HG02610 (cell line): ENCODE data around the gene RAB18.
"Not testable (repeated sequence)": the region's sequence is repeated elsewhere in the genome, so short reads cannot be mapped to it uniquely, and the experiment has no call there.

Experiments
- ATAC-seq: cut with Tn5 transposase; IDR thresholded peaks from one replicate; pipeline ENCODE4 v1.9.1; 2021; ENCODE audit warnings: mild to moderate bottlenecking, moderate library complexity; ENCODE audit not compliant: unreplicated experiment

The RAB18 gene

GRCh38 chr10:27503498-27504006, 552 bp upstream of the RAB18 start:
- no peak for ATAC-seq

GRCh38 chr10:27504808-27505460, 830 bp downstream of the RAB18 start:
- ATAC-seq: no peak

DNA sequence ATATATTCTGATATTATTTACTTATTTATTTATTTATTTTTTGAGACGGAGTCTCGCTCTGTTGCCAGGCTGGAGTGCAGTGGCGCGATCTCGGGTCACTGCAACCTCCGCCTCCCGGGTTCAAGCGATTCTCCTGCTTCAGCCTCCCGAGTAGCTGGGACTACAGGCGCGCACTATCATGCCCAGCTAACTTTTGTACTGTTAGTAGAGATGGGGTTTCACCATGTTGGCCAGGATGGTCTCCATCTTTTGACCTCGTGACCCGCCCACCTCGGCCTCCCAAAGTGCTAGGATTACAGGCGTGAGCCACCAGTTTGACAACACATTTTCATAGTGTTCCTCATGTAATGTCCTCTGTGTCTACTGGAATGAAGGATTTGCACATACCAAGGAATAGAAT, 1.4 kb downstream of the RAB18 start:
- not testable (repeated sequence) for ATAC-seq

DNA sequence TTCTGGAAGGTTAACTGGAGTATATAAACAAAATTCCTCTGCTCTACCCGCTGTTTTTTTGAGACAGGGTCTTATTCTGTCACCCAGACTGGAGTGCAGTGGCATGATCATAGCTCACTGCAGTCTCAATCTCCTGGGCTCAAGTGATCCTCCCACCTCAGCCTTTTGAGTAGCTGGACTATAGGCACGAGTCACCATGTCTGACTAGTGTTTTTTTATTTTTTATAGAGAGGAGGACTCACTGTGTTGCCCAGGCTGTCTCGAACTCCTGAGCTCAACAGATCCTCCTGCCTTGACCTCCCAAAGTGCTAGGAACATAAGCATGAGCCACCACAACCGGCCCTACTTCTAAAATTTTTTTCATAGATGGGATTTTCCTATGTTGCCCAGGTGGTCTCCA, 2.2 kb downstream of the RAB18 start:
- no peak for ATAC-seq

GRCh38 chr10:27512548-27512947, 8.4 kb downstream of the RAB18 start:
- no peak for ATAC-seq

DNA sequence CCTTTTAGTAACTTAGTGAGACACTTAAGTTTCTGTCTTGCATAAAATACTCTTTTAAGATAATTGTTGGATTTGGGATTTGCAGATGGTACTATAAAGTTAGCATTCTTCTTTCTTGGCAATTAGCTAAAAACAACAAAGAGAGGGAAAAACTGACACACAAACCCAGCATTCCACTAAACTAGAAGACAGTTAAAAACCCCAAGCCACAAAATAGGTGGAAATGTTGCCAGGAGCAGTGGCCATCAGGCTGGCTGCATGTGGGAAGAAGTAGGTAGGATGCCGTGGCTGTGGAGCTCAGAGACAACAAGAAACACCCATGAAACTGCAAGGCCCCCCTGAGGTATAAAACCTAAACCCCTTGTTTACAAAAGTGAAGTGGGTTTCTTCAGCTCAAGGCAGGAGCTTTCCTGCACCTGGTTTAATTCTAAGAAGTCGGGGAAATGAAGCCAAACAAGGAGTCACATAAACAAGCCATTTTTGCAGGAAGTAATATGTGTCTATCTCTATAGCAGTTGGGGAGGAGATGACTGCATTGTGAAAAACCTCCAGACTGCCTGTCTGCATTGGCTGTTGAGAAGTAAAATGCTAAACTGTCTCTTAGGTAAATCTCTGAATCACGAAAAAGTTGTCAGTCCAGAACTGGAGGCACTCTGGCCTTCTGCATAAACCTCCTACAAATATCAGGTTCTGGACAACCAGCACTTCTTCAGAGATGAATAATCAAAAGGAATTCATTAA, 9.5 kb downstream of the RAB18 start:
- ATAC-seq: no peak

- no peak for ATAC-seq
Measured at GRCh38 chr10:27514243-27514642, 10.1 kb downstream of the RAB18 start.

DNA sequence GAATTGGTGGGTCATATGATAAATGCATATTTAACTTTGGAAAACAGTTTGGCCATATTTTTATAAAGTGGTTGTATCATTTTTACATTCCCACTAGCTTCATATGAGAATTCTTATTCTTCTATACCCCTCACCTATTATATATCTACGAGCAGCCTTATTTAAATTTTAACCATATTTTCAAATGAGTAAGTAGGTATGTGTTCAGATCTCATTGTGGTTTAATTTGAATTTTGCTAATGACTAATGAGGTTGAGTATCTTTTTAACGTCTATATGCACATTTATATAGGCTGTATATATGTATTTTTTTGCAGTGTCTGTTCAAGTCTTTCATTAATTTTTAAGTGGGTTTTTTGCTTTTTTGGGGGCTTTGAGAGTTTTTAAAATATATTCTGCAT, 14.2 kb downstream of the RAB18 start:
- ATAC-seq: no peak

DNA sequence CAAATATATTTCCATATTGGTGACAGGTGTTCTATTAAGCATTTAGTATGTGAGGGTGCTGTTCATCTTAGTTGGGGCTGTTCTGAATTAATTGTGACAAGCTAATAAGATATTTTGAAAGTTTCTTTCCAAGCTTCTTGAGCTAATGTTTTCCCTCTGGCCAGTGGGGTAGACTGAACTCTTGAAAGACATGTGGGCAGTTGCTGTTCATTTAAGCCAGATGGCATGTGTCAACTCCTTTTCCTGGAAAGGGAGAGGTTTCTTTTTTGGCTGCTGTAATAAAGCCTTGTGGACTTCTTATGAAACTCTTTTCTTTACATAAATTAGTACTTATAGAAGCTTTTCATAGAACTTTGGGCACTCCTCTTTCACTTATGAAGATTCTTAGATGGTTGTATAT, 21.7 kb downstream of the RAB18 start:
- ATAC-seq: no peak

- no peak for ATAC-seq
Measured at GRCh38 chr10:27526242-27526641, 22.1 kb downstream of the RAB18 start.

- no peak for ATAC-seq
Measured at GRCh38 chr10:27527666-27528295, 23.7 kb downstream of the RAB18 start.

DNA sequence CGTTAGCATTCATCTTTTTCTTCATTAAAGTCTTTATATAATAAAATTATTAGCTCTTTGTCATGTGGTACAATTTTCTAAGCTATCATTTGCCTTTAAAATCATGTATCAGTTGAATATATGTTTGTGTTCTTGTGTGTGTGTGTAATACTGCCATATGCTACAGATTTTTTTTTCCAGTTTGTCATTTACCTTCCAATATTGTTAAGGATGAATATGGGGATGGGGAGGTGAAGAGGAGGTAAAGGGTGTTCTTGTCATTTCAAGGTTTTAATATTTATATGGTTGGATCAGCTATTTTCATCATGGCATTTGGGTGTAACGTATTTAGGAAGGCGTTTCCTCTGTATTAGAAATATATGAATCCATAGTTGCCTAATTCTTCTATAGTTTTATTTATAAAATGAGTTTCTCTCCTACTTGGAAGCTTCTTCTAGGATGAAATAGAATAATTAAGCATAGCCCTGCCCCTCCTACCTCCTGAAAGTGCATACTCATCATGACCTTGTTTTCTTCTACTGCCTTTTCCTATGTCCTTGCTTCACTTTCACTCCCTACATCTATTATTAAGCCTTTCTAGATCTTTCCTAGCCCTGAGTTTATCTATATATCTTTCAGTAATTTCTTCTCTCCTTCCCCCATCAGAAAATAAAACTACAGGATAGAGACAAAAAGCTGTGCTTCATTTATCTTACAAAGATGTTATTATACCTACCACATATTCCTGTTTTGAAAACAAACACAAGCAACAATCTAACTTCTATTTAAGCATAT, 25.1 kb downstream of the RAB18 start:
- ATAC-seq: no peak

DNA sequence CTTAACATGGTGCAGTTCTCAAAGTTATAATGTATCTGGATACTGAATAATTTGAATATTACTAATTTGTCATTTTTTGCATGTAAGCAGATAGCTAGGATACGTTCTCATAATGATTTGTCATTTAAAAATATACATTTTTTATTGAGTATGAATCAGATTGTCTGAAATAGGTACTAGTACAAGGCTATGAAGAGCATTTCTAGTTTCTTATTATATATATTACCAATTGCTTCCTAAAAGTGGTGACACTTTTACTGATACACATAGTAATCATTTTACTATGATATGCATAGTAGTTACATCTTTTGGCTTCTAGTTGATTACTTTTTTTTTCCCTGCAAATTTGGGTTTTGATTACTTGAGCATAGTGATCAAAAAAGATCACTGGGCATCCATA, 26.4 kb downstream of the RAB18 start:
- ATAC-seq: no peak

DNA sequence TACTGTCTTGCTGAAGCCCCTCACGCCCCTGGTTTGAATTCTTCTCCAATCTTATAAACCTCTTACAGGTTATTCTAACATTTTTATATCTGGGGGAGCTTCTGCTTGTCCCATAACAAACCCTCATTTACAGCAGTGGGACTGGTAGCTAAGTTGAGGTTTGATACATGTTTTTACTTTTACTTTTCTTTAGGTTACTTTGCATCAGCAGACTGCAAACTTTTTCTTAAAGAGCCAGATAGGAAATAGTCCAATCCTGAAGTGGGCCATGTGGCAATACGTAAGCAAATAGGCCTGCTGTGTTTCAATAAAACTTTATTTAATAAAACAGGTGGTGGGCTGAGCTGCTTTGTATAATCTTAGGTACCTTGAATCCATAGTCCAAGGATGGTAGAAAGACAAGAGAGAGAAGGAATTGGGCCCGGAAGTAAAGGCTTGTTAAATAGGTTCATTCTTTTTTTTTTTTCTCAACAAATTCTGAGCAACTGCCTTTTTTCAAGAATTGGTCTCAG, 27.3 kb downstream of the RAB18 start:
- ATAC-seq: no peak

GRCh38 chr10:27534161-27534700, 30.1 kb downstream of the RAB18 start:
- ATAC-seq: no peak

GRCh38 chr10:27535317-27535716, 31.2 kb downstream of the RAB18 start:
- ATAC-seq: no peak

DNA sequence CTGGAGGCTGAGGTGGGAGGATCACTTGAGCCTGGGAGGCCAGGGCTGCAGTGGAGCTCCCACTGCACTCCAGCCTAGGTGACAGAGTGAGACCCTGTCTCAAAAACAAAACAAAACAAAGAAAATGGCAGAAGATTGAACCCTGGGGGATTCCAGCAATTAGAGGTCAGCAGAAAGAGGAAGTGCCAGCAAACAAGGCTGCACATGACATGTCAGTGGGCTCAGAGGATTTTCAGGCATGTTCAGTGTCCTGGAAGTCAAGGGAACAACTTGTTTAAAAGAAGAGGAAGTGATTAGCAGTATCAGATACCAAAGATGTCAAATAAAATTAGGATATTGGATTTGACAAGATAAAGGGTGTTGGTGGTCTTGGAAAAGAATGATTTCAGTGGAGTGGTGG, 32.3 kb downstream of the RAB18 start:
- ATAC-seq: no peak

GRCh38 chr10:27537166-27537565, 33.1 kb downstream of the RAB18 start:
- ATAC-seq: no peak

- no peak for ATAC-seq
Measured at GRCh38 chr10:27537787-27538186, 33.7 kb downstream of the RAB18 start.

DNA sequence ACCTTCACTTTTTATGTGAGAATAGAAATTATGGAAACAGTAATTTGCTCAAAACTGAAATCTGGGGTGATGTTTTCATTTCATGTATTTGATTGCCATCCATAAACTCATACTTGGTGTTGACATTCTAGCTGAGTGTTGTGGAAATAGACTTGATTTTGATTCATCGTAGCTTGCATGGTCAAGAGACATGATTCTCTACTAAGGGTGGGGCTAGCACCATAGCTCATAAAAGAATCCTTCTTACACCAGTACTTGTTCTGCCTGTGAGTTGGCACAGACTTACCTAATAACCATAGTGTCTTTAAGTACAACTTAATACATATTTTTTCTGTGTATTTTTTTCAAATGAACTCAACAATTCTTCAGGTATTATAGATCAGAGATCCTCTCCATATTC, 36.6 kb downstream of the RAB18 start:
- ATAC-seq: no peak
